SK-MEL-5 (cell line): ENCODE data around the gene ITGAL. TPM values are rescaled to one million over a fixed set of nuclear protein-coding genes. Genes with fewer than 3 reads are reported as not detected.
"Not testable (repeated sequence)": the region's sequence is repeated elsewhere in the genome, so short reads cannot be mapped to it uniquely, and the experiment has no call there.

Experiments
- DNase-seq: peaks from one replicate; pipeline ENCODE4 v3.0.0-alpha.2; 2016; ENCODE audit warnings: low read depth, low spot score
- in situ Hi-C: cut with HindIII; loops from 2 replicates; pipeline ENCODE4 v1.10.0; 2016; ENCODE audit warnings: low sequenced_read_pairs, high pct_unique_total_duplicates, low pct_unique_long_range_greater_than_20kb
- total RNA-seq: library from RNA; depleted of rRNA; stranded (reverse); fragments of >200 nt; shearing (Covaris generic); gene quantifications from 2 replicates; pipeline ENCODE4 v1.2.3, GENCODE V29; 2014

ITGAL gene
- total RNA-seq, 1 experiment from 2014 or later: not detected

DNA sequence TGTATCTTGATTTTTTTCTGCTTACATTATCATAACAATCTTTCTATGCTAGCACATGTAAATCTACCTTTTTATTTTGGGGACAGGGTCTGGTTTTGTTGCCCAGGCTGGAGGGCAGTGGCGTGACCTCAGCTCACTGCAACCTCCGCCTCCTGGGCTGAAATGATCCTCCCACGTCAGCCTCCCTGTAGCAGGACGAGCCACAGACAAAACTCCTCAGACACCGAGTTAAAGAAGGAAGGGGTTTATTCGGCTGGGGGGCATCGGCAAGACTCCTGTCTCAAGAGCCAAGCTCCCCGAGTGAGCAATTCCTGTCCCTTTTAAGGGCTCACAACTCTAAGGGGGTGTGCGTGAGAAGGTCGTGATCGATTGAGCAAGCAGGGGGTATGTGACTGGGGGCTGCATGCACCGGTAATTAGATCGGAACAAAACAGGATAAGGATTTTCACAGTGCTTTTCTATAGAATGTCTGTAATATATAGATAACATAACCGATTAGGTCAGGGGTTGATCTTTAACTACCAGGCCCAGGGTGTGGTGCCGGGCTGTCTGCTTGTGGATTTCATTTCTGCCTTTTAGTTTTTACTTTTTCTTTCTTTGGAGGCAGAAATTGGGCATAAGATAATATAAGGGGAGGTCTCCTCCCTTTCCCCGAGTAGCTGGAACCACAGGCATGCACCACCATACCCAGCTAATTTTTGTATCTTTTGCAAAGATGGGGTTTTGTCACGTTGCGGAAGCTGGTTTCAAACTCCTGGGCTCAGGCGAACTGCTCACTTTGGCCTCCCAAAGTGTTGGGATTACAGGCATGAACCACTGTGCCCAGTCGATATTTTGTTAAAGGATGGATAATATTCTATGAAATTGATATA lies 19.6 kb upstream of the ITGAL start:
- in situ Hi-C loops, DNase-seq: not testable (repeated sequence)

DNA sequence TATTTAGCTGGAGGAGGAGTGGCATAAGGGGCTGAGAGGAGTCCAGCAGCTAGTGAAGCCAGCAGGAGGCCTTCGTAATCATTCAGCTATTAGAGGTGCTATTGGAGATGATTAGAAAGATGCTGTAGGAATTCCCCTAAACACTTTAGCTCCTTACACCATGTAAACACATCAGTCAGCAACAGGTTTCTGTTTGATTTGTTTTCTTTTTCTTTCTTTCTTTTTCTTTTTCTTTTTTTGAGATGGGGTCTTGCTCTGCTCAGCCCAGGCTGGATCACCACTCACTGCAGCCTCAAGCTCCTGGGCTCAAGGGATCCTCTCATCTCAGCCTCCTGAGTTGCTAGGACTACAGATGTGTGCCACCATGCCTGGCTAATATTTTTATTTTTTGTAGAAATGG lies 16.2 kb upstream of the ITGAL start:
- in situ Hi-C loops: no loop called here
- DNase-seq: no peak

DNA sequence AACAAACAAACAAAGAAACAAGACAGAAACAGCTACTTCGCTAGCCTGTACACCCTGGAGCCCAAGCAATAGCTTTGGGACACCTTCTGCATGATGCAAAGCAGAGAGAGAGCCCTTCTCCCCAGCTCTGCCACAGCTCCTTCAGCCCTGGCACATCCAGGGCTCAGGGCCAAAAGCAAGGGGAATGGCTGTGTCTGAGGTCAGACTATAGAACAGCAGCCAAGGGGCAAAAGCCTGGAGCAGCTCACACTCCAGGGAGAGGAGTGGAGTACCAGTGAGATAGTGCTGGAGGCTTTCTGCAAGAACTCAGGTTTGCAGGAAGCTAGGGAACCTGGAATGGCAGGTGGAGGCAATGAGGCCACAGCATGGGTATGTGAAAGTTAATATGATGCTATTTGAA lies 15.3 kb upstream of the ITGAL start:
- in situ Hi-C loops: no loop called here
- DNase-seq: no peak

DNA sequence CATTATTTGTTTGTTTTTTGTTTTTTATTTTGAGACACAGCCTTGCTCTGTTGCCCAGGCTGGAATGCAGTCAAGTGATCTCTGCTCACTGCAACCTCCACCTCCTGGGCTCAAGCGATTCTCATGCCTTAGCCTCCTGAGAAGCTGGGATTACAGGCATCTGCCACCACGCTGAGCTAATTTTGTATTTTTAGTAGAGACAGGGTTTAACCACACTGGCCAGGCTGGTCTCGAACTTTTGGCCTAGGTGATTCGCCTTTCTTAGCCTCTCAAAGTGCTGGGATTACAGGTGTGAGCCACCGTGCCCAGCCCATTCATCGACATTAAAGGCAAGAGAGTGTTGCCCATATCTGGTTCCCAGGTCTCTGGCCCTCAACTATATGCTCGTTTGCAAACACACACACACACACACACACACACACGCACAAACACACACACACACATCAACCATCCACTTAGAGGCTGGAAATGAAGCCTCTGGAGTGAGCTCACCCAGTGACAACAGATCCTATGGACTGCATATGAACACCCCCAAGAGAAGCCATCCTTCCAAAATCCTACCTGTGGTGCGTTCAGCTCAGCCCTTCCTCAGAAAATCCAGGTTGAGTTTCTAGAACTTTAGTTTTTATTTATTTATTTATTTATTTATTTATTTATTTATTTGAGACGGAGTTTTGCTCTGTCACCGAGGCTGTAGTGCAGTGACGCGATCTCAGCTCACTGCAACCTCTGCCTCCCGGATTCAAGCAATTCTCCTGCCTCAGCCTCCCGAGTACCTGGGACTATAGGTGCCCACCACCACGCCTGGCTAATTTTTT lies 14.6 kb upstream of the ITGAL start:
- no peak for DNase-seq
- in situ Hi-C loops: no loop called here

DNA sequence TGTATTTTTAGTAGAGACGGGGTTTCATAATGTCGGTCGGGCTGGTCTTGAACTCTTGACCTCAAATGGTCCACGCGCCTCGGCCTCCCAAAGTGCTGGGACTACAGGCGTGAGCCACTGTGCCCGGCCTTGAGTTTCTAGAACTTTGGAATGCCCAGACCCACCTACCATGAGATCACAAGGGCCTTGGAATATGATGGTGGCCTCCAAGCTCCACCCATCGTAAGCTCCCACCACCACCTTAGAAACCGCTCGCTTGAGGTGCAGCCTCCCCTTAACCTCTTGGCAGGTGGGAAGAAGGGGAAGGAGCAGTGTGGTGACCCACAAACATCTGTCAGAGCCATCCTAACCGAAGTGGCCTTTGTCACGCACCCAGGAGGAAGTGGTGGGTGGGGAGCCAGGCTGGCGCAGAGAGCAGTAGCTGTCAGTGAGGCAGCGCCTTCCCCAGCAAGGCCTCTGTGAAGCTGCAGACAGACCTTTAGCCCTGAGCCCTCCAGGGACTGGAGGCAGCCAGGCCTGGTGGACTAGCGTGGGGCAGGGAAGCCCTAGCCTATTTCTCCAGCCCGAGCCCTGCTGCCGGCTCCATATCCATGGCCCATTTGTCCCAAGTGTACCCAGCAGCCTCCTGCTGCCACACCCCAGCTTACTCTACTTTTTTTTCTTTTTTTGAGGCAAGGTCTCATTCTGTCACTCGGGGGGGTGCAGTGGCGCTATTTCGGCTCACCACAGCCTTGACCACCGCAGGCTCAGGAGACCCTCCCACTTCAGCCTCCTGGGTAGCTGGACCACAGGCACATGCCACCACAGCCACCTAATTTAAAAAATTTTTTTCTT lies 13.8 kb upstream of the ITGAL start:
- no peak for DNase-seq
- in situ Hi-C loops: no loop called here

DNA sequence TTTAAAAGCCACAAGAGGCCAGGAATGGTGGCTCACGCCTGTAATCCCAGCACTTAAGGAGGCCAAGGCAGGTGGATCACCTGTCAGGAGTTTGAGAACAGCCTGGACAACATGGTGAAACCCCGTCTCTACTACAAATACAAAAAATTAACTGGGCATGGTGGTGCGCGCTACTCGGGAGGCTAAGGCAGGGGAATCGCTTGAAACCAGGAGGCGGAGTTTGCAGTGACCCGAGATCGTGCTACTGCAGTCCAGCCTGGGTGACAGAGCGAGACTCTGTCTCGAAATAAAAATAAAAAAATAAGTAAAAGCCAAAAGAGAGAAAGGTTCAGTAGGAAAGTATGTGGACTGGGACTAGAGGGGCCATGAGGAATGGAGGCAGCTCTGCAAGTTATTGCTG lies 13.1 kb upstream of the ITGAL start:
- DNase-seq: no peak
- in situ Hi-C loops: no loop called here

DNA sequence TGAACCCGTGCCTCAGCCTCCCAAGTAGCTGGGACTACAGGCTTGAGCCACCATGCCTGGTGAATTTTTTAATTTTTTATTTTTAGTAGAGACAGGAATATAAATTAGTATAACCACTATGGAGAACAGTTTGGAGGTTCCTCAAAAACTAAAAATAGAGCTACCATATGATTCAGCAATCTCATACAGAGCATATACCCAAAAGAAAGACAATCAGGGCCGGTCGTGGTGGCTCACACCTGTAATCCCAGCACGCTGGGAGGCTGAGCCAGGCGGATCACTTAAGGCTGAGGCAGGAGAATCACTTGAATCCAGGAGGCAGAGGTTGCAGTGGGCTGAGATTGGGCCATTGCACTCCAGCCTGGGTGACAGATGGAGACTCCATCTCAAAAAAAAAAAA lies 11.1 kb upstream of the ITGAL start:
- DNase-seq, in situ Hi-C loops: not testable (repeated sequence)

DNA sequence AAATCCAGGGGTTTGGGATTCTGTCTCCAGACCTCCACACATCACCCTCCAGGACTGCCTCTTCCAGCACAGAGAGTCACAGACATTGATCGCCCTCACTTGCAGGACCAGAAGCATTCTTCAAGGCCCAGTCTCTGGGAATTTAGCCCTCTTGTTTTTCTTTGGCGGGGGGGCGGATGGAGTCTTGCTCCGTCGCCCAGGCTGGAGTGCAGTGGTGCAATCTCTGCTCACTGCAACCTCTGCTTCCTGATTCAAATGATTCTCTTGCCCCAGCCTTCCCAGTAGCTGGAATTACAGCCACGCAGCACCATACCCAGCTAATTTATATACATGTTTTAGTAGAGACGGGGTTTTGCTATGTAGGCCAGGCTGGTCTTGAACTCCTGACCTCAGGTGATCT lies 8.5 kb upstream of the ITGAL start:
- in situ Hi-C loops: no loop called here
- DNase-seq: no peak

DNA sequence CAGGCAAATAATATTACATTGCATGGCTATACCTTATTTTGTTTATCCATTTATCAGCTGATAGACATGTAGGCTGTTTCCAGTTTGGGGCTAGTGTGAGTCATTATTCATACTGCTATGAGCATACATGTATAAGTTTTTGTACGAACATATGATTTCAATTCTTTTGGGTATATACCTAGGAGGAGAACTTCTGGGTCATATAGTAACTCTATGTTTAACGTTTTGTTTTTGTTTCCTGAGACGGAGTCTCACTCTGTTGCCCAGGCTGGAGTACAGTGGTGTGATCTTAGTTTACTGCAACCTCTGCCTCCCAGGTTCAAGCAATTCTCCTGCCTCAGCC lies 2.4 kb upstream of the ITGAL start:
- in situ Hi-C loops: no loop called here
- no peak for DNase-seq

DNA sequence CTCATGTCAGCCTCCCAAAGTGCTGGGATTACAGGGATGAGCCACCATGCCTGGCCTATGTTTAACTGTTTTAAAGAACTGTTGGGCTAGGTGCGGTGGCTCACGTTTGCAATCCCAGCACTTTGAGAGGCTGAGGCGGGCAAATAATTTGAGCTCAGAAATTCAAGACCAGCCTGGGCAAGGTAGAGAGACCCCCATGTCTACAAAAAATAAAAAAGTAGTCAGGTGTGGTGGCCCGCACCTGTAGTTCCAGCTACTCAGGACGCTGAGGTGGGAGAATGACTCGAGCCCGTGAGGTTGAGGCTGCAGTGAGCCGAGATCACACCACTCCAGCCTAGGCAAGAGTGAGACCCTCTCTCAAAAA lies 1.9 kb upstream of the ITGAL start:
- no peak for DNase-seq

DNA sequence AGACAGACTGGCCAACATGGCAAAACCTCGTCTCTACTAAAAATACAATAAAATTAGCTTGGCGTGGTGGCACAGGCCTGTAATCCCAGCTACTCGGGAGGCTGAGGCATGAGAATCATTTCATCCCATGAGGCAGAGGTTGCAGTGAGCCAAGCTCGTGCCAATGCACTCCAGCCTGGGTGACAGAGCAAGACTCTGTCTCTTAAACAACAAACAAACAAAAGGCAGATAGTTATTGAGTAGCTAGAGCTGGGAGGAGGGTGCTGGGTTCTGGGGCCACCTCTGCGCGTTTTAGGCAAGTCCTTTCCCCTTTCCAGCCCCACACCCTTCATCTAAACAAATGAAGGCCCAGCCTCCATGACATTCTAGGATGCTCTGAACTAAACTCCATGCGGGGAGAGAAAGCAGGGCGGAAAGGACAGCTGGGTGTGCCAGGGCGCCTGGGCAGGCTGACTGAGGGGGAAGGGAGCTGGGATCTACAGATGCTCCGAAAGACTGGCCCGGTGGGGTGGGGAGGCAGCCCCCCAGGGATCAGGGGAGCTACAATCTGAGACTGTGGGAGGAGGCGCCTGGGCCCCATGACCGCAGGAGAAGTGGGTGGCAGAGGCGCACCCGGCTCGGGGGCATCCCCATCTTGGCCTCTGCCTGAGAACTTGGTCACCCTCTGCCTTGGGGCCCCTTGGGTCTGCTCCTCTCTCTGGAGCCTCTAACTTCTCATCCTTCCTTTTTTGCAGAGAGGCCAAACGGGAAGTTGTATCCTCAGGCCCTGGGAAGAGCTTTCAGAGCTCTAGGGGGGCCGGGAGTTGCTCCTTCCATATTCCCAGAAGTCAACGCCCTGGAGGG lies 910 bp downstream of the ITGAL start:
- in situ Hi-C loops: no loop called here
- DNase-seq: no peak

More for the DNA sequence above, 1.9 kb upstream of the ITGAL start:
- in situ Hi-C loops: no loop called here

DNA sequence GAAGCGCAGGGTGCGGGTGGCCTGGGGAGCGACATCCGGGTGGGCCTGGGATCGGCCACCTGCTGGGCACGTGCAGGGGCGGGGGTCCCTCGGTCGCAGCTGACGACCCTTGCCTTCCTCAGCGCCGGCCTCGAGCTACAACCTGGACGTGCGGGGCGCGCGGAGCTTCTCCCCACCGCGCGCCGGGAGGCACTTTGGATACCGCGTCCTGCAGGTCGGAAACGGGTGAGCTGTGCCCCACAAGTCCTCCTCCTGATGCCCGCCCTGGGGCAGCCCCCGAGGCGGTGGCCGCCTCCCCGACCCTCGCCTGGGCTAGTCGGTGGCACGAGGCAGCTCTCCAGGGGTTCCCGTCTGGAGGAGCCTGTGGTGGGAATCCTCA lies 1.5 kb downstream of the ITGAL start:
- DNase-seq: no peak
- in situ Hi-C loops: no loop called here

DNA sequence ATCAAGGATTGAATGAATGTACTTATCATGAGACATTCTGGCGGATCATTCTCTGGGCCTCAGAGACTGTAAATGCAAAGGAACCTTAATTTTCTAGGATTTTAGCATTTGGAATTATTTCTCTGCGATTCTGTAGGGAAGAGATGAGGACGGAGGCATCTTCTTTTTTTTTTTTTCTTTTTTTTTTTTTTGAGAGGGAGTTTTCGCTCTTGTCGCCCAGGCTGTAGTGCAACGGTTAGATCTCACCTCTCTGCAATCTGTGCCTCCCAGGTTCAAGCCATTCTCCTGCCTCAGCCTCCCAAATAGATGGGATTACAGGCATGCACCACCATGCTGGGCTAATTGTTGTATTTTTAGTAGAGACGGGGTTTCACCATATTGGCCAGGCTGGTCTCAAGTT lies 2.1 kb downstream of the ITGAL start:
- in situ Hi-C loops: no loop called here
- no peak for DNase-seq

DNA sequence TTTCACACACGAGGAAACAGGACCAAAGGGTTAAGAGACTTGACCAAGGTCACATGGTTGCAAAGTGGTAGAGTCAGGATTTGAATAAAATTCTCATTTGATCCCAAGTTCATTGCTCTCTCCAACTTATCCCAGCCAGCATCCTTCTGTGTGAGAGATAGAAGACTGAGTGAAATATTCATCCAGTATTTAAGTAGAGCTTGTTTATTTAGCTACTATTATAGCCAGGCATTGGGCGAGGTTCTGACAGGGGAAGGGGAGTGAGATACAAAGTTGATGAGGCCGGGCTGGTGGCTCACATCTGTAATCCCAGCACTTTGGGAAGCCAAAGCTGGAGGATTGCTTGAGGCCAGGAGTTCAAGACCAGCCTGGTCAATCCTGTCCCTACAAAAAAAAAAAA lies 4.4 kb downstream of the ITGAL start:
- DNase-seq: no peak
- in situ Hi-C loops: no loop called here

DNA sequence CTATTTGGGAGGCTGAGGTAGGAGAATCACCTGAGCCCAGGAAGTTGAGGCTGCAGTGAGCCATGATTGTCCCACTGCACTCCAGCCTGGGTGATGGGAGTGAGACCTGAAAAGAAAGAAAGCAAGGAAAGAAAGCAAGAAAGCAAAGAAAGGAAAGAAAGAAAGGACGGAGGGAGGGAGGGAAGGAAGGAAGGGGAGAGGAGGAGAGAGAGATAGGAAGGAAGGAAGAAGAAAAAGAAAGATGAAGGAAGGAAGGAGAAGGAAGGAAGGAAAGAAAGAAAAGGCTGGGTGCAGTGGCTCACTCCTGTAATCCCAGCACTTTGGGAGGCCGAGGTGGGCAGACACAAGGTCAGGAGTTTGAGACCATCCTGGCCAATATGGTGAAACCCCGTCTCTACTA lies 5.2 kb downstream of the ITGAL start:
- in situ Hi-C loops, DNase-seq: not testable (repeated sequence)

DNA sequence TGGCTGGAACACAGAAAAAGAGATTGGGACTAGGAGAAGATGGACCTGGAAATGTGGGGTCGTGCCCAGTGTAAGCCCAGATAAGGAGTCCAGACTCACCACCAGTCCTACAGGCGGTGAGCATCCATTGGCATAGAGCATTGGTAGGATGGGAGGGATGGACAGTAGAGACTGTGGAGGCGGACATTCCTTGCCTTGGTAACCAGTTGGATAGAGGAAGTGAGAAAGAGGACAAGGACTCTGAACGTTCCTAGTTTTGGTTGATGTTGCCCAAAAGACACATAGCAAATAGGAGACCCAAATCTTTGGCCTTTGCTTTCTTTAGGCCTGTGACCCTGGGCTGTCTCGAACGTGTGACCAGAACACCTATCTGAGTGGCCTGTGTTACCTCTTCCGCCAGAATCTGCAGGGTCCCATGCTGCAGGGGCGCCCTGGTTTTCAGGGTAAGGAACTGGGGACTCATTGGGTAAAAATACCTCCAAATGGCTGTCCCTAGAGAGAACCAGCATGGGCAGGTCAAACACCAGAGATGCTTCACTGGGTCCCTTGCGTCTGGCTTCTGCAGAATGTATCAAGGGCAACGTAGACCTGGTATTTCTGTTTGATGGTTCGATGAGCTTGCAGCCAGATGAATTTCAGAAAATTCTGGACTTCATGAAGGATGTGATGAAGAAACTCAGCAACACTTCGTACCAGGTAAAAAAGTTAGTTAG lies 6.4 kb downstream of the ITGAL start:
- in situ Hi-C loops: no loop called here
- no peak for DNase-seq

DNA sequence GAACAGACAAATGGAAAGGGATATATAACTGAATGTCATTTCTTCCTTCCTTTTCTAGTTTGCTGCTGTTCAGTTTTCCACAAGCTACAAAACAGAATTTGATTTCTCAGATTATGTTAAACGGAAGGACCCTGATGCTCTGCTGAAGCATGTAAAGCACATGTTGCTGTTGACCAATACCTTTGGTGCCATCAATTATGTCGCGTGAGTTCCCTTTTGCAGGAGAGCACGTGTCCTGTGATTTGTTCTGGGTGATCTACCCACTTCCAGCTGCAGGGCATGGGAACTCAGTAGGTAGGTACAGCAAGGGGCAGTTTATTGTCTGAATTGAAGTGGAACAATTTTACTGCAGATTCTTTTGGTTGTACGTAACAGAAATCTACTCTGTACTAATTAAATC lies 8.8 kb downstream of the ITGAL start:
- DNase-seq: no peak
- in situ Hi-C loops: no loop called here
